ENCODE data around the gene CNTN4.

The CNTN4 gene

DNA sequence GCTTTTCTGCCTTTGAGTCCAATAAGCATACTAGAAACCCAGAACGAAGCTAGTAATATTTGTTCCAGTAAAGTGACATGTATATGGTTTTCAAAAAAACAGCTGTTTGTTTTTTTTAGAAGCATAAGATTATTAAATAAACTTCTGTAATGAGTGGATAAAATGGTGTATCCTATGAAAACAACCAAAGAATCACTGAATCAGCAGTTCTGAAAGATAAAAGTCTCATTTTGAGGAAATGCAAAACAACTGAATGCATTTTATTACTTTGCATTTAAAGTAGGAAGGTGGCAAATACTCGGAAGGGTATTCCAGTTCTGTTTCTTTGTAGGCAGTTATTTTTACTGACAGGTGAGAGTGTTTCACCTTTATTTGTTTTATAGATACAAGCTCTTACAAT, 107.0 kb downstream of the CNTN4 start:
- H3K4me3 ChIP-seq (ENCODE audit: low read depth, low read length): no peak overlapping the region
- TF ChIP-seq, protein P1, sequence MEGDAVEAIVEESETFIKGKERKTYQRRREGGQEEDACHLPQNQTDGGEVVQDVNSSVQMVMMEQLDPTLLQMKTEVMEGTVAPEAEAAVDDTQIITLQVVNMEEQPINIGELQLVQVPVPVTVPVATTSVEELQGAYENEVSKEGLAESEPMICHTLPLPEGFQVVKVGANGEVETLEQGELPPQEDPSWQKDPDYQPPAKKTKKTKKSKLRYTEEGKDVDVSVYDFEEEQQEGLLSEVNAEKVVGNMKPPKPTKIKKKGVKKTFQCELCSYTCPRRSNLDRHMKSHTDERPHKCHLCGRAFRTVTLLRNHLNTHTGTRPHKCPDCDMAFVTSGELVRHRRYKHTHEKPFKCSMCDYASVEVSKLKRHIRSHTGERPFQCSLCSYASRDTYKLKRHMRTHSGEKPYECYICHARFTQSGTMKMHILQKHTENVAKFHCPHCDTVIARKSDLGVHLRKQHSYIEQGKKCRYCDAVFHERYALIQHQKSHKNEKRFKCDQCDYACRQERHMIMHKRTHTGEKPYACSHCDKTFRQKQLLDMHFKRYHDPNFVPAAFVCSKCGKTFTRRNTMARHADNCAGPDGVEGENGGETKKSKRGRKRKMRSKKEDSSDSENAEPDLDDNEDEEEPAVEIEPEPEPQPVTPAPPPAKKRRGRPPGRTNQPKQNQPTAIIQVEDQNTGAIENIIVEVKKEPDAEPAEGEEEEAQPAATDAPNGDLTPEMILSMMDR (IDR thresholded peaks at IDR 0.05; ENCODE audit: low read depth, low read length): no peak
- DNase-seq (ENCODE audit: low read depth, low spot score): no peak
- in situ Hi-C loops (cut with HindIII; ENCODE audit: low sequenced_read_pairs): no loop called here

DNA sequence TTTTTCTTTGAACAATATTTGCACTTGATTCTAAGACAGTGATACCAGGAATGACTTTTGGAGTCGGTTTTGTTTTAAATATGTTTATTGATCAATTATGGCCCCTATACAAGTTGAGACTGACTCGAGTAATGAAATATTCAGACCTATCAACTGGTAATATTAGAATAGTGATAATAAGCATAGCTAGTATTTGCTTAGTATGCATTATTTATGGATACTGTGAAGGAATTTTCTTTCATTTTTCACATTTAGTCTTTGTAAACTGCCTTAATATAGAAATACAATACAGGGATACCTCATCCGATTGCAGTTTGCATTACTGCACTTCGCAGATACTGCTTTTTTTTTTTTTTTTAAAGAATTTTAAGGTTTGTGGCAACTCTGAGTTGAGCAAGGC, 107.9 kb downstream of the CNTN4 start:
- TF ChIP-seq, protein P1 (IDR thresholded peaks at IDR 0.05; ENCODE audit: low read depth, low read length): no peak
- DNase-seq (ENCODE audit: low read depth, low spot score): no peak
- no peak overlapping the region for H3K4me3 ChIP-seq (ENCODE audit: low read depth, low read length)
- in situ Hi-C loops (cut with HindIII; ENCODE audit: low sequenced_read_pairs): no loop called here

DNA sequence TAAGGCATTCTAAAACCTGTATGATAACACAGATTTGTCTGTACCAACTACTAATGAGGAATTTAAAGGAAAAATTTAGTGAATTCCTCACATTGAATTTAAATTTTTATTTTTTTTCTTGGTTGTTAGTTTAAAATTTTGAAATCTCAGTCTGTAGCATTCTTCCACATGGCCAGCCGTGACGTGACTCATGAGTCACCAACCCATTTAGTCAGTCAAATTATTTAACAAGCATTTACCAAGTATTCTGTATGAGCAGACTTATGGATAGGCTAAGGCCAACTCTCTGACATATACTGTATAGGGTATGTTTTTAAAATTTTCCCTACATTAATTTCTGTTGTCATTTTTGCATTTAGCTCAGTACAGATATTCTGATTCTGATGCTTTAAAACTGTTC, 112.9 kb downstream of the CNTN4 start:
- no peak for DNase-seq (ENCODE audit: low read depth, low spot score)
- in situ Hi-C loops (cut with HindIII; ENCODE audit: low sequenced_read_pairs): no loop called here
- TF ChIP-seq, protein P1 (IDR thresholded peaks at IDR 0.05; ENCODE audit: low read depth, low read length): no peak
- no peak overlapping the region for H3K4me3 ChIP-seq (ENCODE audit: low read depth, low read length)

DNA sequence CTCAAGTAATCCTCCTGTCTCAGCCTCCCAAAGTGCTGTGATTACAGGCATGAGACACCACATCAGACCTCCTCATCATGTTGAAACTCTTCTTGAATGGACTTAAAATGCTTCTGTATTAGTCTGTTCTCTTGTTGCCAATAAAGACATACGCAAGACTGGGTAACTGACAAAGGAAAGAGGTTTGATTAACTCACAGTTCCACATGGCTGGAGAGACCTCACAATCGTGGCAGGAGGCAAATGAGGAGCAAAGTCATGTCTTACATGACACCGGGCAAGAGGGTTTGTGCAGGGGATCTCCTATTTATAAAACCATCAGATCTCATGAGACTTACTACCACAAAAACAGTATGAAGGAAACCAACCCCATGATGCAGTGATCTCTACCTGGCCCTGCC, 113.5 kb downstream of the CNTN4 start:
- no peak for DNase-seq (ENCODE audit: low read depth, low spot score)
- H3K4me3 ChIP-seq (ENCODE audit: low read depth, low read length): no peak overlapping the region
- in situ Hi-C loops (cut with HindIII; ENCODE audit: low sequenced_read_pairs): no loop called here
- TF ChIP-seq, protein P1 (IDR thresholded peaks at IDR 0.05; ENCODE audit: low read depth, low read length): no peak

DNA sequence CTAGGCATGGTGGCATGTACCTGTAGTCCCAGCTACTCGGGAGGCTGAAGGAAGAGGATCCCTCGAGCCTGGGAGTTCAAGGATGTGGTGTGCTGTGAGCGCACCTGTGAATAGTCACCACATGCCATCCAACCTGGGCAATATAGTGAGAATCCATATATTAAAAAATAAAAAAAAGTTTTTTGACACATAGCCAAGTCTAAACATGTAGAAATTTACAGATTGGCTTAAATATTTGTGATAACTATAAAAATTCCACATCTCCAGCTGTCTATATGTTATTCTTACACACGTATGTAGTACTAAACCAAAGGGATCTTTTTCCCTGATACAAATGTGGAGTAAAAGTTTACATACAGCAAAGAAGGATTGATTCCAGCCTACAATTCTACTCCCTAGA, 119.7 kb downstream of the CNTN4 start:
- DNase-seq (ENCODE audit: low read depth, low spot score): no peak
- no peak overlapping the region for H3K4me3 ChIP-seq (ENCODE audit: low read depth, low read length)
- in situ Hi-C loops (cut with HindIII; ENCODE audit: low sequenced_read_pairs): no loop called here
- TF ChIP-seq, protein P1 (IDR thresholded peaks at IDR 0.05; ENCODE audit: low read depth, low read length): no peak

DNA sequence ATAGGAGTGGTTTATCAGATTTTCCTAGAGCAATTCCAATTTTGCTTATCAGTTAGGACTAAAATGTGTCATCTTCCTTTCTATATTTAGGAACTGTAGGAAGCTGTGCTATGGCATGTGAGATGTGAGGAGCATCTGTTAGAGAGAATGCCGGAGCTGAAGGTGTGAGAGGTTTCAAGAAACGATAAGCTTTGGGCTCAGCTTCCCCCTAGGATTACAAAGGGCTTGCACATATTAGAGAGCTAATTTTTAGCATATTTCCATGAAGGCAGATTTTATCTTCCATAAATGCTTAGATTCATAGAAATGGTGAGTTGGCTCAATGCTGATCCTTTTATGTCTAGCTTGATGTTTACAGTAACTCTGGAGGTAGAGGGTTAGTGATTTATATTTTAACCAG, 120.2 kb downstream of the CNTN4 start:
- DNase-seq (ENCODE audit: low read depth, low spot score): no peak
- H3K4me3 ChIP-seq (ENCODE audit: low read depth, low read length): no peak overlapping the region
- in situ Hi-C loops (cut with HindIII; ENCODE audit: low sequenced_read_pairs): no loop called here
- TF ChIP-seq, protein P1 (IDR thresholded peaks at IDR 0.05; ENCODE audit: low read depth, low read length): no peak

DNA sequence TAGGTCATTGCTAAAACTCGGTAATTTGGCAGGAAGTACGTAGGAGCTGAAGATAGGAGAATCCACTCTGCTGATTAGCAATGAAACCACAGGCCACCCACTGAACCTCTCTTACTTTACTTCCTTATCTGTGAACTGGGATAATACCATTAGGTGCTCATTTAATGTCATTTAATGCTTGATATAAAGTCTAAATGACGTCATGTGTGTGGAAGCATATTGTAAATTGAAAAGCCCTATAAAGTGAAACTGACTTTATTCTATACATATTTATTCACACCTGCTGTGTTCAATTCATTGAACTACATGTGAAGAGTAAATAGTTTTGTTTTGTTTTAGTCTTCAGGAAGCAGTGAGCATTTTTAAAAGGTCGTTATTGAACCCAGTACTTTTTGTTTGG, 137.5 kb downstream of the CNTN4 start:
- no peak for DNase-seq (ENCODE audit: low read depth, low spot score)
- no peak overlapping the region for H3K4me3 ChIP-seq (ENCODE audit: low read depth, low read length)
- in situ Hi-C loops (cut with HindIII; ENCODE audit: low sequenced_read_pairs): no loop called here
- TF ChIP-seq, protein P1 (IDR thresholded peaks at IDR 0.05; ENCODE audit: low read depth, low read length): no peak

Measured in astrocyte of the spinal cord (primary cell).